ENCODE measurements around the gene KAT2A. TPM values are rescaled to one million over a fixed set of nuclear protein-coding genes. Genes with fewer than 3 reads are reported as not detected.

KAT2A gene
- total and polyA plus RNA-seq, 9 of the 15 experiments (the other 6 are each of a cell fraction or from before 2014, with no cell fraction given), result 1.5 to 80.4 (median 31.9) TPM

- TF ChIP-seq NFIC (IDR thresholded peaks at IDR 0.05), result no peak
- no peak for TF ChIP-seq NR1H2 (CRISPR knock-in tag; IDR thresholded peaks at IDR 0.05)
- no peak for TF ChIP-seq ZHX1 (conservative IDR thresholded peaks at IDR 0.05; ENCODE audit: low read length)
- TF ChIP-seq GTF2B (IDR thresholded peaks at IDR 0.05; ENCODE audit: extremely low read depth, insufficient read length), result no peak
- TF ChIP-seq LARP7 (IDR thresholded peaks at IDR 0.05), result 0 out of 2 replicates have a peak, but pooled peaks have one; percentile 34
- no peak for TF ChIP-seq CTCF (IDR thresholded peaks at IDR 0.05 in 2 of 3, conservative IDR thresholded peaks at IDR 0.05 in 1 of 3; ENCODE audit: insufficient read depth in 2 of 3, low read depth in 1 of 3, low read length in 3 of 3)
- 0 out of 4 replicates have a peak, but pooled peaks of 1 of the 2 experiments have one; percentile 14 for TF ChIP-seq HDAC1 (IDR thresholded peaks at IDR 0.05)
- TF ChIP-seq ZFP30 (CRISPR knock-in tag; IDR thresholded peaks at IDR 0.05; ENCODE audit: borderline replicate concordance), result no peak
- no peak for TF ChIP-seq PML (IDR thresholded peaks at IDR 0.05; ENCODE audit: low read length)
- peak; percentile 42; the same call in 1 of the 2 replicates for TF ChIP-seq SUPT5H (IDR thresholded peaks at IDR 0.05)
- no peak for TF ChIP-seq ZZZ3 (IDR thresholded peaks at IDR 0.05)
- no peak for TF ChIP-seq KDM5B (IDR thresholded peaks at IDR 0.05; ENCODE audit: insufficient replicate concordance, low read depth, low read length)
- no peak for TF ChIP-seq ZNF212 (CRISPR knock-in tag; IDR thresholded peaks at IDR 0.05)
- TF ChIP-seq ZBTB7A (IDR thresholded peaks at IDR 0.05; ENCODE audit: borderline replicate concordance, control insufficient read depth, low read depth, low read length), result no peak
- no peak for TF ChIP-seq MEIS2 (IDR thresholded peaks at IDR 0.05; ENCODE audit: partially characterized antibody)
- no peak for TF ChIP-seq HDAC2 (IDR thresholded peaks at IDR 0.05)
- no peak for TF ChIP-seq RAD51 (IDR thresholded peaks at IDR 0.05; ENCODE audit: borderline replicate concordance, low read depth)
- no peak for TF ChIP-seq HOMEZ (CRISPR knock-in tag; IDR thresholded peaks at IDR 0.05)
- no peak for TF ChIP-seq ZBTB9 (CRISPR knock-in tag; IDR thresholded peaks at IDR 0.05)
- TF ChIP-seq CCAR2 (IDR thresholded peaks at IDR 0.05; ENCODE audit: low read depth, low read length), result no peak
- TF ChIP-seq NUFIP1 (IDR thresholded peaks at IDR 0.05; ENCODE audit: partially characterized antibody), result no peak
- no peak for TF ChIP-seq RBM39 (optimal IDR thresholded peaks at IDR 0.05; ENCODE audit: low read depth, low read length)
Measured at GRCh38 chr17:42131232-42131631, 10.1 kb upstream of the KAT2A start (continued).
